Panc1 (cell line): ENCODE results near the gene ZFYVE16.

ENCODE experiments used
- POLR2AphosphoS5 ChIP-seq: IDR thresholded peaks from 2 replicates; pipeline ENCODE4 v1.6.1; 2012; ENCODE audit warnings: mild to moderate bottlenecking, low read depth, low read length, moderate library complexity
- SIN3A ChIP-seq: IDR thresholded peaks from 2 replicates; pipeline ENCODE4 v1.6.1; 2012; ENCODE audit warnings: low read depth, mild to moderate bottlenecking, low read length, moderate library complexity, borderline replicate concordance; ENCODE audit not compliant: insufficient read depth
- TF ChIP-seq, protein P1 (sequence below): fragments of 450-650 bp; IDR thresholded peaks from 2 replicates; pipeline ENCODE4 v1.5.1; 2017; ENCODE audit warnings: mild to moderate bottlenecking

DNA sequence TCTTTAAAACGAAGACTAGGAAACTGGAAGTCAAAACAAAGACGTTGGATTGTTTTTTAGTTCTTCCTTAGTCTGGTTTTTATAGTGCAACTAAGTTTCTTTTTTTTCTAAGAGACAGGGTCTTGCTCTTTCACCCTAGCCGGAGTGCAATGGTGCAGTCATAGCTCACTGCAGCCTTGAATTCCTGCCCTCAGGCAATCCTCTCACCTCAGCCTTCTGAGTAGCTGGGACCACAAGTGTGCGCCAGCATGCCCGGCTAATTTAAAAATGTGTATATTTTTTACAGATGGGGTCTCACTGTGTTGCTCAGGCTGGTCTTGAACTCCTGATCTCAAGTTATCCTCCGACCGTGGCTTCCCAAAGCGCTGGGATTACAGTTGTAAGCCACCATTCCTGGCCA, 27.6 kb downstream of the ZFYVE16 start:
- TF ChIP-seq, protein P1, sequence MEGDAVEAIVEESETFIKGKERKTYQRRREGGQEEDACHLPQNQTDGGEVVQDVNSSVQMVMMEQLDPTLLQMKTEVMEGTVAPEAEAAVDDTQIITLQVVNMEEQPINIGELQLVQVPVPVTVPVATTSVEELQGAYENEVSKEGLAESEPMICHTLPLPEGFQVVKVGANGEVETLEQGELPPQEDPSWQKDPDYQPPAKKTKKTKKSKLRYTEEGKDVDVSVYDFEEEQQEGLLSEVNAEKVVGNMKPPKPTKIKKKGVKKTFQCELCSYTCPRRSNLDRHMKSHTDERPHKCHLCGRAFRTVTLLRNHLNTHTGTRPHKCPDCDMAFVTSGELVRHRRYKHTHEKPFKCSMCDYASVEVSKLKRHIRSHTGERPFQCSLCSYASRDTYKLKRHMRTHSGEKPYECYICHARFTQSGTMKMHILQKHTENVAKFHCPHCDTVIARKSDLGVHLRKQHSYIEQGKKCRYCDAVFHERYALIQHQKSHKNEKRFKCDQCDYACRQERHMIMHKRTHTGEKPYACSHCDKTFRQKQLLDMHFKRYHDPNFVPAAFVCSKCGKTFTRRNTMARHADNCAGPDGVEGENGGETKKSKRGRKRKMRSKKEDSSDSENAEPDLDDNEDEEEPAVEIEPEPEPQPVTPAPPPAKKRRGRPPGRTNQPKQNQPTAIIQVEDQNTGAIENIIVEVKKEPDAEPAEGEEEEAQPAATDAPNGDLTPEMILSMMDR: no peak
- TF ChIP-seq SIN3A (no peak), POLR2AphosphoS5 (no peak)
